HUES64 (cell line): ENCODE results near the gene MOB2. TPM values are rescaled to one million over a fixed set of nuclear protein-coding genes. Genes with fewer than 3 reads are reported as not detected.

ENCODE experiments used
- H3K27ac ChIP-seq: 2 replicates; pipeline ENCODE4 v1.7.0; 2013; ENCODE audit warnings: low read depth, low read length, inconsistent platforms
- H3K27me3 ChIP-seq: 2 replicates; pipeline ENCODE4 v1.6.1; 2013; ENCODE audit warnings: mild to moderate bottlenecking, low read length; ENCODE audit not compliant: insufficient read depth
- H3K36me3 ChIP-seq: 2 replicates; pipeline ENCODE4 v1.6.1; 2013; ENCODE audit warnings: mild to moderate bottlenecking, low read length; ENCODE audit not compliant: insufficient read depth
- H3K4me1 ChIP-seq: 2 replicates; pipeline ENCODE4 v1.6.1; 2013; ENCODE audit warnings: mild to moderate bottlenecking, low read length, moderate library complexity; ENCODE audit not compliant: insufficient read depth
- H3K4me3 ChIP-seq: 2 replicates; pipeline ENCODE4 v1.5.1; 2013; ENCODE audit warnings: mild to moderate bottlenecking, low read length, moderate library complexity
- H3K9ac ChIP-seq: 2 replicates; pipeline ENCODE4 v1.6.1; 2013; ENCODE audit warnings: mild to moderate bottlenecking, low read depth, low read length
- H3K9me3 ChIP-seq: 2 replicates; pipeline ENCODE4 v1.6.1; 2013; ENCODE audit warnings: low read depth, low read length; ENCODE audit not compliant: insufficient read depth
- WGBS: fragments of 150-250, 120-280 bp; methylation state at CpG from one replicate; pipeline ENCODE4 v1.1.7; 2013; ENCODE audit warnings: missing lambda C conversion rate; 5-methylcytosine and 5-hydroxymethylcytosine counted together
- polyA plus RNA-seq, 2 experiments: library from polyadenylated mRNA; stranded (reverse); fragments of 50-300 nt; gene quantifications; one replicate each; pipeline ENCODE4 v1.2.3, GENCODE V29; 2013

Gene MOB2
- 10.5 TPM for polyA plus RNA-seq (2013, experiment 1 of 2)
- 11.0 TPM for polyA plus RNA-seq (2013, experiment 2 of 2)

GRCh38 chr11:1486054-1486825 is at the start of gene MOB2:
Gene MOB2, minus strand, starts transcription at chr11:1486779. Its CDS starts 223 bp downstream, at chr11:1486556.
- Histone ChIP-seq H3K9me3 (no peaks in the 10 kb centered on the region), H3K9ac (no peak within 1 kb of the TSS), H3K27me3 (no peaks in the 10 kb centered on the region), H3K36me3 (no peaks in the 10 kb centered on the region), H3K27ac (no peak within 1 kb of the TSS), H3K4me3 (no peak within 1 kb of the TSS), H3K4me1 (no peaks in the 10 kb centered on the region)
- 87% methylated on average over 31 of the region's 31 CpGs for WGBS

DNA sequence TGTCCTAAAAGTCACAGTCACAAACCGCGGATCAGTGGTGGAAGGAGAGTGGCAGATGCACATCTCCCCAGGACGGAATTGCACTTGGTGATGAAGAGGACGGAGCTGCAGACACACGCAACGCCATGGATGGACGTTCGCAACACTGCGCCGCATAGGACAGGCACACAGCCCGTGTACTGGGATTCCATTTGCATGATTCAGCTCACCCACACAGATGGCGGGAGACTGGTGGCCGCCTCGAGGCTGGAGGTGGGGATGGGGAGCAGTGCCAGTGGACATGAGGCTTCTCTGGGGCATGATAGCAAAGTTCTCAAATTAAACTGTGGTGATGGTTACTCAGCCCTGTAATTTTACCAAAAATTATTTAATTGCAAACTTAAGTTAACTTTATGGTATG is 48.1 kb upstream of the MOB2 start:
- 91% methylated on average over 14 of the region's 14 CpGs for WGBS
- no peak overlapping the region for H3K4me3 ChIP-seq
- no peaks in the 10 kb centered on the region for H3K4me1 ChIP-seq
- H3K9ac ChIP-seq = no peak overlapping the region
- no peaks in the 10 kb centered on the region for H3K9me3 ChIP-seq
- no peaks in the 10 kb centered on the region for H3K36me3 ChIP-seq
- no peak overlapping the region for H3K27ac ChIP-seq
- H3K27me3 ChIP-seq = peaks cover 17% of the 10 kb centered on the region

GRCh38 chr11:1534171-1534570 is 47.6 kb upstream of the MOB2 start:
- 94% methylated on average over 7 of the region's 7 CpGs for WGBS
- Histone ChIP-seq H3K27me3 (peaks cover 12% of the 10 kb centered on the region), H3K9me3 (no peaks in the 10 kb centered on the region), H3K4me3 (no peak overlapping the region), H3K36me3 (no peaks in the 10 kb centered on the region), H3K4me1 (no peaks in the 10 kb centered on the region), H3K9ac (no peak overlapping the region), H3K27ac (no peak overlapping the region)

DNA sequence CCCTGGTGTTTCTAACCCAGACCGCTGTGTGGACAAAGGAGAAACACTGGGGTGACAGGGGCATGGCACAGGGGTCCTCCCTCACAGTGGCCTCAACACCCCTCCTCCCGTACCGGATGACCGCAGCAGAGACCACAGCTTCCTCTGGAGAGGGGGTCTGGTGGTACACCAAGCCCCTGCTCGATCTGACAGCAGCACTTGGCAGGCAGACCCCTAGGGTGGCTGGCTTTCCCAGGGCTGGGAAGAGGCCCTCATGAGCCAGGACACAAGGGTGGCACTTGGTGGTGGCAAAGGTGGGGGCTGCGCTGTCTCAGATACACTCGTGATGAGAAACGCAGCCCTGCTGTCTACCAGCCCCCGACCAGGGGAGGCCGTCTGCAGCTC is 46.8 kb upstream of the MOB2 start:
- H3K9me3 ChIP-seq = no peaks in the 10 kb centered on the region
- H3K36me3 ChIP-seq = no peaks in the 10 kb centered on the region
- H3K9ac ChIP-seq = 0 out of 2 replicates have a peak overlapping the region, but pooled peaks have one; percentile 14
- H3K27me3 ChIP-seq = peaks cover 7% of the 10 kb centered on the region
- H3K27ac ChIP-seq = no peak overlapping the region
- 87% methylated on average over 10 of the region's 10 CpGs for WGBS
- no peaks in the 10 kb centered on the region for H3K4me1 ChIP-seq
- no peak overlapping the region for H3K4me3 ChIP-seq

DNA sequence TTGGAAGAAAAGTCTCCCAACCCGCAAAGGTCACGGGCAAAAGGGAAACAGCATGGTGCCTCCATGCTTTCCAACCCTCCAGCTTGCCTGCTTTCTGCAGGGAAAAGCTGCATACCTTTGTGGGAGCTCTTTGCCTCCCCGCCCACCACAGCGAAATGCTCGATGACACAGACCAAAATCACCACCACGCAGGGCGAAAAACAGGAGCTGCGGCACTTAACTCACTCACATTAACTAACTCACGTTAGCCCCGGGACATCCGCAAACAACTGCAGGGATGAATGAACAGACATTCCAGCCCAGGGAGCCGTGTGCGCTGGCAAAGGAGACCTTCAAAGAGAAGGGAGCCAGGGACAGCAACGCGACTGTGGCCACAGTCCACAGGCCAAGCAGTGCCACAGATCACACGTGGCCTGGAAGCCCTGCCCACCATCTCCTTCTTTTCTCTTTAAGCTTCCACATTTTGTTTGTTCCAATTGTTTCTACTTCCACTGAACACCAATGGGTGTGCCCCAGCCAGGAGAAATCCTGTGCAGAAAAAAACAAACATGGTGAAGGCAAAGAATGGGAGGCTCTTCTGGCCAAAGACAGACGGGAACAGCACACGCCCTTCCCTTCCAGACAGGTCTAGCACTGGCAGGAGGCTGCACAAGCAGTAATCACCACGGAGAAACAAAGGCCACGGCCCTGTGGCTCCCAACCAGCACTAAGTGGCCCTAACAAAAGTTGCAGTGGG is 46.2 kb upstream of the MOB2 start:
- Histone ChIP-seq H3K9me3 (no peaks in the 10 kb centered on the region), H3K36me3 (no peaks in the 10 kb centered on the region), H3K4me3 (no peak overlapping the region), H3K9ac (0 out of 2 replicates have a peak overlapping the region, but pooled peaks have one; percentile 14), H3K27me3 (peaks cover 1% of the 10 kb centered on the region), H3K4me1 (no peaks in the 10 kb centered on the region), H3K27ac (no peak overlapping the region)
- WGBS = 91% methylated on average over 20 of the region's 20 CpGs

DNA sequence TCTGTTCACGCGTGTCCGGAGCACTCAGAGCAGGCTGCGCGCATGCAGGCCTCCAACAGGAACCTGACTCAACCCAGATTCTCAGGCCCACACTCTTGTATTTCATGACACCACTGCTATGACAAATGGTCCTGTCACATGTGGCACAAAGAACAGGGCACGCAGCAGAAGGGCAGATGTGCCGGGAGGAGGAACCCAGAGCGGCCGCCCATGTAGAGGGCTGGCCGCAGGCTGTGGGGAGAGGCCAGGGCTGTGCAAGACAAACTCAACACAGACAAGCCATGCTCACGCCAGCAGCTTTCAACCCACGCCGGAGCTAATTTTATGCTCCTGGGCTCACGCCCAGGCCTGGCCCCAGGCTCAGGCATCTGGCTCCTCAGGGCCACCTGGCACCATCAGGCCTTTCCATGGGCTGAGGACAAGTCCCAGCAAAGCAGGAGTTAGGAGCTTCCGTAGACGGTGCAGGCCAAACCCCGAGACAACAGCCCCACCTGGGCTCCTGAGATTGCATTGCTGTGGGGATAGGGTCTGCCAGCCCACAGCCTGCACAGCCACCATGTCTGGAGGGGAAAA is 45.5 kb upstream of the MOB2 start:
- WGBS = 96% methylated on average over 17 of the region's 17 CpGs
- Histone ChIP-seq H3K36me3 (no peaks in the 10 kb centered on the region), H3K4me3 (no peak overlapping the region), H3K27ac (no peak overlapping the region), H3K4me1 (no peaks in the 10 kb centered on the region), H3K9ac (no peak overlapping the region), H3K9me3 (no peaks in the 10 kb centered on the region), H3K27me3 (no peaks in the 10 kb centered on the region)

- no peak overlapping the region for H3K4me3 ChIP-seq
- H3K27ac ChIP-seq = no peak overlapping the region
- no peaks in the 10 kb centered on the region for H3K36me3 ChIP-seq
Measured at GRCh38 chr11:1531449-1532013, 45.0 kb upstream of the MOB2 start.

DNA sequence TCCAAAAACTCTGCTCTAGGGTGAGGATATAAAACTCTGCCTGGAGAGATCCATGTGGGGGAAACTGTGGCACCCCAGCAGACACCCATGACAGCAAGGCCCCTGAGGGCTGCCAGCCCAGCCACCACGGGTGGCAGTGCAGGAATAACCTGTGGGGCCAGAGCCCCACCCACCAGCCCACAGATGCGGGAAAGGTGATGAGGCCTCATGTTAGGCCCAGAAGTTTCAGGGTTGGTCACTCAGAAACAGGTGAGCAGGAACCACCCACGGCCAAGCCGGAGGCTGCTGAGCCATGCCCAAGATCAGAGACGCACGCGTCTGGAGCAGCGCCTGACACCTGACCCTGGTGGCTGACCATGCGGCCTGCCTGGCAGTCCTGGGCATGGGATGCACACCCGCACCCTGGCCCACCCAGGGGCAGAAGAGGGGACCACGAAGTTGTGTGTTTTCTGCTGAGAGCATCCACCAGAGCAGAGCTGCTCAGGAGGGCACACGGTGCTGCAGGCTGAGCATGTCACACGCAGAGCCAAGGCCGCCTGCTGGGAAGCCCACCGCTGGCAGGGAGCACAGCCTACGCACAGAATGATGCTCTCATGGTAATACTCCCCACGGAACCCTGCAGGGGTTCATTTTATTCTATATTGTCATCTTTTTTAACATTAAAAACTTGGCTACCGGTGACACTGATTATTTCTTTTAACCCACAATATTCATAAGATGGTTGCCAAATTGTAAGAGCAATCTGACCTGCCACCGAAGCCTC is 44.3 kb upstream of the MOB2 start:
- no peak overlapping the region for H3K9ac ChIP-seq
- WGBS = 95% methylated on average over 19 of the region's 19 CpGs

More at GRCh38 chr11:1531449-1532013, 45.0 kb upstream of the MOB2 start:
- Histone ChIP-seq H3K9ac (no peak overlapping the region), H3K27me3 (no peaks in the 10 kb centered on the region), H3K4me1 (no peaks in the 10 kb centered on the region), H3K9me3 (no peaks in the 10 kb centered on the region)
- 92% methylated on average over 12 of the region's 12 CpGs for WGBS

GRCh38 chr11:1529774-1530173 is 43.2 kb upstream of the MOB2 start:
- no peaks in the 10 kb centered on the region for H3K27me3 ChIP-seq
- 74% methylated on average over 5 of the region's 5 CpGs for WGBS
- no peak overlapping the region for H3K27ac ChIP-seq
- H3K9ac ChIP-seq = no peak overlapping the region
- no peaks in the 10 kb centered on the region for H3K9me3 ChIP-seq
- no peaks in the 10 kb centered on the region for H3K36me3 ChIP-seq
- H3K4me1 ChIP-seq = no peaks in the 10 kb centered on the region
- no peak overlapping the region for H3K4me3 ChIP-seq

More for the DNA sequence above, 44.3 kb upstream of the MOB2 start:
- Histone ChIP-seq H3K4me1 (no peaks in the 10 kb centered on the region), H3K36me3 (no peaks in the 10 kb centered on the region), H3K27me3 (no peaks in the 10 kb centered on the region), H3K4me3 (no peak overlapping the region), H3K9me3 (no peaks in the 10 kb centered on the region), H3K27ac (no peak overlapping the region)

DNA sequence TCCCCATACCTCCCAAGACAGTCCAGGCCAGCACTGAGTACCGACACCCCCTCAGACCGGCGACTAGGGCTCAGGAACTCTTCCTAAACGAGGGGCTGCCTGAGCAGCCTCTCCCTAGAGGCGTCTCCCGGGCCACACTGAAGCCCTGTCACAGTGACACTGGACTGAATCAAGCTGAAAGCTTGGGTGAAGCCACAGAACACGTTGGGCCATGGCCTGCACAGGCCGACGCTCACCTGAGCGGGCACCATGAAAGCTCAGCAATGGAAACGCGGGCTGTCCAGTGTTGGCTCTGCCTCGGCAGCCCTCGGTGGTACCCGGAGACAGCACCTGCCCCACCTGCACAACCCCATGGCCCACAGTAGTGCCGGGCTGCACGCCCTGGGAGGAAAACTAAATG is 42.7 kb upstream of the MOB2 start:
- WGBS = 93% methylated on average over 17 of the region's 17 CpGs
- no peaks in the 10 kb centered on the region for H3K27me3 ChIP-seq
- no peak overlapping the region for H3K27ac ChIP-seq
- H3K9ac ChIP-seq = no peak overlapping the region
- no peaks in the 10 kb centered on the region for H3K36me3 ChIP-seq
- H3K9me3 ChIP-seq = no peaks in the 10 kb centered on the region
- H3K4me3 ChIP-seq = no peak overlapping the region
- H3K4me1 ChIP-seq = no peaks in the 10 kb centered on the region
